HG03521 (cell line): ENCODE results near the gene KIF19.

Source experiments
- ATAC-seq: cut with Tn5 transposase; IDR thresholded peaks from one replicate; pipeline ENCODE4 v1.9.1; 2021; ENCODE audit warnings: mild to moderate bottlenecking, moderate library complexity; ENCODE audit not compliant: unreplicated experiment

Gene KIF19

GRCh38 chr17:74339537-74340195 is 13.6 kb downstream of the KIF19 start:
- ATAC-seq, result no peak

GRCh38 chr17:74340470-74341023 is 14.5 kb downstream of the KIF19 start:
- ATAC-seq, result no peak

- no peak for ATAC-seq
These were observed 16.2 kb downstream of the KIF19 start for GRCh38 chr17:74342224-74342623.

- no peak for ATAC-seq
These were observed 17.1 kb downstream of the KIF19 start for GRCh38 chr17:74343121-74343520.

GRCh38 chr17:74343526-74344284 is 17.7 kb downstream of the KIF19 start:
- ATAC-seq, result no peak

GRCh38 chr17:74344658-74345057 is 18.6 kb downstream of the KIF19 start:
- ATAC-seq, result no peak

- no peak for ATAC-seq
These were observed 19.6 kb downstream of the KIF19 start for GRCh38 chr17:74345433-74346241.

GRCh38 chr17:74347646-74348045 is 21.6 kb downstream of the KIF19 start:
- ATAC-seq, result no peak

GRCh38 chr17:74349120-74349519 is 23.1 kb downstream of the KIF19 start:
- ATAC-seq, result no peak

- no peak for ATAC-seq
These were observed 24.5 kb downstream of the KIF19 start for GRCh38 chr17:74350486-74350885.

- no peak for ATAC-seq
These were observed 25.7 kb downstream of the KIF19 start for GRCh38 chr17:74351552-74352210.

- ATAC-seq, result no peak
These were observed 27.5 kb downstream of the KIF19 start for GRCh38 chr17:74353446-74354060.

- ATAC-seq, result peak; percentile 54
These were observed 28.1 kb downstream of the KIF19 start for GRCh38 chr17:74354123-74354522.

- ATAC-seq, result no peak
These were observed 28.5 kb downstream of the KIF19 start for GRCh38 chr17:74354561-74354960.

- ATAC-seq, result no peak
These were observed 29.0 kb downstream of the KIF19 start for GRCh38 chr17:74355065-74355464.

GRCh38 chr17:74356646-74357465 is 30.8 kb downstream of the KIF19 start:
- ATAC-seq, result no peak

- no peak for ATAC-seq
These were observed 31.4 kb downstream of the KIF19 start for GRCh38 chr17:74357466-74357809.

GRCh38 chr17:74358697-74359096 is 32.7 kb downstream of the KIF19 start:
- ATAC-seq, result no peak

GRCh38 chr17:74359916-74360315 is 33.9 kb downstream of the KIF19 start:
- ATAC-seq, result no peak

- no peak for ATAC-seq
These were observed 34.8 kb downstream of the KIF19 start for GRCh38 chr17:74360899-74361229.
